ENCODE measurements around the gene TBL3.

Gene TBL3

GRCh38 chr16:1971796-1972489, at the start of gene TBL3:
TBL3 (plus strand) TSS chr16:1972053; CDS start chr16:1972165, 112 bp downstream.
- DNase-seq (ENCODE audit: low read depth), result peak; percentile 62
- no peak for TF ChIP-seq CTCF (IDR thresholded peaks at IDR 0.05; ENCODE audit: control insufficient read depth, insufficient read depth, low read depth, low read length, missing control alignments)
- H3K4me3 ChIP-seq (ENCODE audit: control insufficient read depth, low read depth, low read length), result peak within 1 kb of the TSS; percentile 92

- TF ChIP-seq CTCF (IDR thresholded peaks at IDR 0.05; ENCODE audit: control insufficient read depth, insufficient read depth, low read depth, low read length, missing control alignments), result no peak
Observed at GRCh38 chr16:1922357-1922756, 49.5 kb upstream of the TBL3 start.

GRCh38 chr16:1923299-1924034, 48.4 kb upstream of the TBL3 start:
- no peak overlapping the region for H3K4me3 ChIP-seq (ENCODE audit: control insufficient read depth, low read depth, low read length)
- no peak for DNase-seq (ENCODE audit: low read depth)
- TF ChIP-seq CTCF (IDR thresholded peaks at IDR 0.05; ENCODE audit: control insufficient read depth, insufficient read depth, low read depth, low read length, missing control alignments), result peak; percentile 14

More at GRCh38 chr16:1922357-1922756, 49.5 kb upstream of the TBL3 start:
- DNase-seq (ENCODE audit: low read depth), result no peak
- H3K4me3 ChIP-seq (ENCODE audit: control insufficient read depth, low read depth, low read length), result no peak overlapping the region

- DNase-seq (ENCODE audit: low read depth), result no peak
- H3K4me3 ChIP-seq (ENCODE audit: control insufficient read depth, low read depth, low read length), result no peak overlapping the region
- TF ChIP-seq CTCF (IDR thresholded peaks at IDR 0.05; ENCODE audit: control insufficient read depth, insufficient read depth, low read depth, low read length, missing control alignments), result no peak
Observed at GRCh38 chr16:1924095-1924494, 47.8 kb upstream of the TBL3 start.

- H3K4me3 ChIP-seq (ENCODE audit: control insufficient read depth, low read depth, low read length), result no peak overlapping the region
- DNase-seq (ENCODE audit: low read depth), result no peak
- TF ChIP-seq CTCF (IDR thresholded peaks at IDR 0.05; ENCODE audit: control insufficient read depth, insufficient read depth, low read depth, low read length, missing control alignments), result no peak
Observed at GRCh38 chr16:1926271-1926670, 45.6 kb upstream of the TBL3 start.

- peak overlapping the region; percentile 50 for H3K4me3 ChIP-seq (ENCODE audit: control insufficient read depth, low read depth, low read length)
- DNase-seq (ENCODE audit: low read depth), result no peak
- TF ChIP-seq CTCF (IDR thresholded peaks at IDR 0.05; ENCODE audit: control insufficient read depth, insufficient read depth, low read depth, low read length, missing control alignments), result no peak
Observed at GRCh38 chr16:1929105-1929504, 42.7 kb upstream of the TBL3 start.

All from AG09309 (cell line).